H9 (cell line): ENCODE results near the gene PRPF8. TPM values are rescaled to one million over a fixed set of nuclear protein-coding genes. Genes with fewer than 3 reads are reported as not detected.

Source experiments
- DNase-seq: peaks from one replicate; pipeline ENCODE4 v3.0.0-alpha.2; 2017
- H2AFZ ChIP-seq: one replicate; pipeline ENCODE4 v1.6.1; 2013; ENCODE audit warnings: mild to moderate bottlenecking, low read length, control low read depth, moderate library complexity
- H2AK5ac ChIP-seq: 2 replicates; pipeline ENCODE4 v1.6.1; 2013; ENCODE audit warnings: low read length, control low read depth, mixed read lengths; ENCODE audit not compliant: insufficient read length
- H2BK120ac ChIP-seq: one replicate; pipeline ENCODE4 v1.6.1; 2013; ENCODE audit warnings: low read depth, mild to moderate bottlenecking, low read length, control low read depth, inconsistent platforms; ENCODE audit not compliant: poor library complexity, severe bottlenecking
- H2BK12ac ChIP-seq: 2 replicates; pipeline ENCODE4 v1.6.1; 2013; ENCODE audit warnings: low read length, control low read depth, mixed read lengths, low read depth; ENCODE audit not compliant: insufficient read length
- H2BK15ac ChIP-seq: 2 replicates; pipeline ENCODE4 v1.6.1; 2013; ENCODE audit warnings: low read depth, low read length, control low read depth
- H2BK20ac ChIP-seq: one replicate; pipeline ENCODE4 v1.6.1; 2013; ENCODE audit warnings: low read depth, mild to moderate bottlenecking, low read length, control low read depth, inconsistent platforms; ENCODE audit not compliant: poor library complexity, severe bottlenecking
- H2BK5ac ChIP-seq: 2 replicates; pipeline ENCODE4 v1.6.1; 2013; ENCODE audit warnings: low read length, control low read depth, mixed read lengths; ENCODE audit not compliant: insufficient read length
- H3K14ac ChIP-seq: 2 replicates; pipeline ENCODE4 v1.6.1; 2013; ENCODE audit warnings: low read length, control low read depth; ENCODE audit not compliant: insufficient read depth
- H3K18ac ChIP-seq: 2 replicates; pipeline ENCODE4 v1.6.1; 2013; ENCODE audit warnings: low read depth, mild to moderate bottlenecking, mixed read lengths, low read length, control low read depth; ENCODE audit not compliant: insufficient read length
- H3K23ac ChIP-seq: 2 replicates; pipeline ENCODE4 v1.6.1; 2013; ENCODE audit warnings: low read length, control low read depth, mixed read lengths, low read depth; ENCODE audit not compliant: insufficient read length
- H3K23me2 ChIP-seq: 2 replicates; pipeline ENCODE4 v1.6.1; 2013; ENCODE audit warnings: low read depth, mild to moderate bottlenecking, mixed read lengths, low read length, control low read depth; ENCODE audit not compliant: insufficient read length, poor library complexity, severe bottlenecking
- H3K27ac ChIP-seq: 2 replicates; pipeline ENCODE4 v1.5.1; 2013; ENCODE audit warnings: low read length, control low read depth, mixed read lengths, low read depth; ENCODE audit not compliant: insufficient read length
- H3K27me3 ChIP-seq: 2 replicates; pipeline ENCODE4 v1.6.1; 2013; ENCODE audit warnings: low read length, control low read depth, inconsistent platforms; ENCODE audit not compliant: insufficient read depth
- H3K4ac ChIP-seq: 2 replicates; pipeline ENCODE4 v1.6.1; 2013; ENCODE audit warnings: low read depth, mild to moderate bottlenecking, control low read depth, inconsistent platforms, low read length, moderate library complexity
- H3K4me1 ChIP-seq: 2 replicates; pipeline ENCODE4 v1.6.1; 2013; ENCODE audit warnings: low read length, control low read depth, inconsistent platforms; ENCODE audit not compliant: insufficient read depth
- H3K4me2 ChIP-seq: 2 replicates; pipeline ENCODE4 v1.6.1; 2013; ENCODE audit warnings: low read length, control low read depth, mixed read lengths; ENCODE audit not compliant: insufficient read length, insufficient read depth
- H3K56ac ChIP-seq: 2 replicates; pipeline ENCODE4 v1.6.1; 2013; ENCODE audit warnings: low read depth, mild to moderate bottlenecking, mixed read lengths, low read length, control low read depth; ENCODE audit not compliant: insufficient read length
- H3K79me1 ChIP-seq: 2 replicates; pipeline ENCODE4 v1.6.1; 2013; ENCODE audit warnings: low read depth, mild to moderate bottlenecking, moderate library complexity, low read length, control low read depth, inconsistent platforms; ENCODE audit not compliant: insufficient read depth, poor library complexity, severe bottlenecking
- H3K79me2 ChIP-seq: 2 replicates; pipeline ENCODE4 v1.6.1; 2013; ENCODE audit warnings: low read length, control low read depth, inconsistent platforms; ENCODE audit not compliant: insufficient read depth
- H3K9ac ChIP-seq: 2 replicates; pipeline ENCODE4 v1.6.1; 2013; ENCODE audit warnings: low read length, control low read depth, mixed read lengths; ENCODE audit not compliant: insufficient read length; ENCODE audit errors: extremely low read depth
- H3K9me3 ChIP-seq: one replicate; pipeline ENCODE4 v1.6.1; 2013; ENCODE audit warnings: low read depth, low read length, inconsistent platforms; ENCODE audit not compliant: control insufficient read depth
- H3T11ph ChIP-seq: one replicate; pipeline ENCODE4 v1.6.1; 2013; ENCODE audit warnings: mild to moderate bottlenecking, low read length, control low read depth, inconsistent platforms
- H4K20me1 ChIP-seq: one replicate; pipeline ENCODE4 v1.6.1; 2013; ENCODE audit not compliant: control insufficient read depth, insufficient read length, insufficient read depth
- H4K5ac ChIP-seq: 2 replicates; pipeline ENCODE4 v1.6.1; 2013; ENCODE audit warnings: low read depth, mild to moderate bottlenecking, mixed read lengths, low read length, control low read depth; ENCODE audit not compliant: insufficient read length
- H4K8ac ChIP-seq: replicated peaks from 2 replicates; pipeline ENCODE4 v1.6.1; 2013; ENCODE audit warnings: low read length, control low read depth, mixed read lengths, low read depth; ENCODE audit not compliant: insufficient read length
- H4K91ac ChIP-seq: 2 replicates; pipeline ENCODE4 v1.6.1; 2013; ENCODE audit warnings: low read depth, mild to moderate bottlenecking, moderate library complexity, mixed read lengths, low read length, control low read depth; ENCODE audit not compliant: insufficient read length
- H3K27ac Mint-ChIP-seq, 3 experiments: 2 replicates in 2 of 3; 3 replicates in 1 of 3; pipeline ENCODE4 v1.8.0; 2020 to 2021; ENCODE audit warnings: mixed read lengths in 3 of 3, mild to moderate bottlenecking in 1 of 3, moderate library complexity in 1 of 3
- H3K27me3 Mint-ChIP-seq: 2 replicates; pipeline ENCODE4 v1.8.0; 2021; ENCODE audit warnings: low read depth, mild to moderate bottlenecking, moderate library complexity, mixed read lengths
- H3K36me3 Mint-ChIP-seq, 3 experiments: 2 replicates in 2 of 3; 3 replicates in 1 of 3; pipeline ENCODE4 v1.8.0; 2020 to 2021; ENCODE audit warnings: low read depth in 3 of 3, mixed read lengths in 3 of 3; ENCODE audit not compliant: insufficient read depth in 1 of 3
- H3K4me1 Mint-ChIP-seq, 2 experiments: 2 replicates each; pipeline ENCODE4 v1.8.0; 2020; ENCODE audit warnings: mixed read lengths in 2 of 2
- H3K4me3 Mint-ChIP-seq, 2 experiments: 2 replicates in 1 of 2; 3 replicates in 1 of 2; pipeline ENCODE4 v1.8.0; 2020 to 2021; ENCODE audit warnings: mild to moderate bottlenecking in 2 of 2, mixed read lengths in 2 of 2, moderate library complexity in 1 of 2
- H3K9me3 Mint-ChIP-seq, 2 experiments: 2 replicates in 1 of 2; 3 replicates in 1 of 2; pipeline ENCODE4 v1.8.0; 2020; ENCODE audit warnings: mild to moderate bottlenecking in 2 of 2, mixed read lengths in 2 of 2, moderate library complexity in 1 of 2
- CTCF ChIP-seq: fragments of 200-600 bp; sonication (generic); conservative IDR thresholded peaks from 3 replicates; pipeline ENCODE4 v1.8.0; 2021; ENCODE audit warnings: antibody characterized with exemption, mild to moderate bottlenecking
- WGBS: extraction: QIAGEN DNeasy Blood & Tissue Kit; methylation state at CpG from one replicate; pipeline ENCODE4 v1.1.7; 2013; ENCODE audit warnings: missing lambda C conversion rate, low lambda C conversion rate, mixed read lengths; ENCODE audit not compliant: insufficient read length; ENCODE audit errors: extremely low coverage; 5-methylcytosine and 5-hydroxymethylcytosine counted together
- total RNA-seq: library from RNA; stranded (reverse); gene quantifications from 2 replicates; pipeline ENCODE4 v1.2.1, GENCODE V29; 2021

Gene PRPF8
- total RNA-seq, 1 experiment from 2014 or later: 408 TPM

- Histone ChIP-seq H2AFZ (no peak overlapping the region), H3K4me2 (no peak overlapping the region)
Observed at GRCh38 chr17:1697681-1698080, 13.0 kb upstream of the PRPF8 start.

More at GRCh38 chr17:1697681-1698080, 13.0 kb upstream of the PRPF8 start:
- Histone ChIP-seq H3K23ac (no peak overlapping the region), H2BK120ac (no peak overlapping the region), H2BK5ac (no peak overlapping the region), H3T11ph (no peak overlapping the region), H3K4ac (no peak overlapping the region), H3K56ac (no peak overlapping the region), H3K14ac (no peak overlapping the region), H3K27me3 (no peaks in the 10 kb centered on the region), H3K4me1 (no peaks in the 10 kb centered on the region), H3K9me3 (no peaks in the 10 kb centered on the region), H4K8ac (no peak overlapping the region), H4K91ac (no peak overlapping the region), H3K79me2 (no peaks in the 10 kb centered on the region), H4K20me1 (no peaks in the 10 kb centered on the region), H3K23me2 (no peaks in the 10 kb centered on the region), H2BK15ac (no peak overlapping the region), H3K27ac (no peak overlapping the region), H2BK20ac (no peak overlapping the region), H2AK5ac (no peak overlapping the region), H4K5ac (no peak overlapping the region), H2BK12ac (no peak overlapping the region), H3K18ac (no peak overlapping the region), H3K9ac (no peak overlapping the region), H3K79me1 (no peaks in the 10 kb centered on the region)
- peak overlapping the region in 1 of 3 experiments; percentile 92; a peak in 1 of 7 replicates for H3K27ac Mint-ChIP-seq
- no peaks in the 10 kb centered on the region for H3K4me1 Mint-ChIP-seq
- H3K36me3 Mint-ChIP-seq: no peaks in the 10 kb centered on the region; a peak in 1 of 7 replicates
- H3K4me3 Mint-ChIP-seq: no peak overlapping the region; a peak in 1 of 5 replicates
- TF ChIP-seq CTCF: no peak
- H3K27me3 Mint-ChIP-seq: no peaks in the 10 kb centered on the region; the same call in 1 of the 2 replicates
- peaks cover 5 to 9% of the 10 kb centered on the region in 2 experiments for H3K9me3 Mint-ChIP-seq
- no peak for DNase-seq
- WGBS: no CpG with 5 or more reads among the region's 5 CpGs
